Omental fat pad (tissue), 4 donors: Measurements from ENCODE around the gene TET2. TPM values are rescaled to one million over a fixed set of nuclear protein-coding genes. Genes with fewer than 3 reads are reported as not detected.

ENCODE experiments used
- ATAC-seq: fragments of 150-250 bp; one replicate; pipeline ENCODE4 v1.9.1; 2016; ENCODE audit warnings: mild to moderate bottlenecking, moderate library complexity; ENCODE audit not compliant: low FRiP score
- DNase-seq: peaks from one replicate; pipeline ENCODE4 v3.0.0-alpha.2; 2019; ENCODE audit warnings: low spot score
- CTCF ChIP-seq, 3 donors: fragments of 450-650 bp; IDR thresholded peaks; one replicate each; pipeline ENCODE4 v1.5.1; 2016 to 2017; ENCODE audit warnings: antibody characterized with exemption in 3 of 3, mild to moderate bottlenecking in 3 of 3, moderate library complexity in 2 of 3
- total RNA-seq, 4 donors: library from RNA; depleted of rRNA; stranded (reverse); fragments of >200 nt; gene quantifications; one replicate each; pipeline ENCODE4 v1.1.0, GENCODE V29; 2016

TET2 gene
- total RNA-seq, 4 donors from 2014 or later = 17.7 to 36.7 (median 22.1) TPM

- ATAC-seq = peak; percentile 70
- TF ChIP-seq CTCF (IDR thresholded peaks at IDR 0.05) = no peak
- DNase-seq = no peak
These were observed 45.0 kb downstream of the TET2 start for GRCh38 chr4:105191621-105192210.

- no peak for ATAC-seq
- TF ChIP-seq CTCF (IDR thresholded peaks at IDR 0.05) = no peak
- no peak for DNase-seq
These were observed 45.8 kb downstream of the TET2 start for GRCh38 chr4:105192474-105192873.

GRCh38 chr4:105192910-105193309 is 46.2 kb downstream of the TET2 start:
- no peak for ATAC-seq
- no peak for DNase-seq
- TF ChIP-seq CTCF (IDR thresholded peaks at IDR 0.05) = no peak

- ATAC-seq = no peak
- TF ChIP-seq CTCF (IDR thresholded peaks at IDR 0.05) = no peak
- DNase-seq = no peak
These were observed 46.9 kb downstream of the TET2 start for GRCh38 chr4:105193536-105193935.

- TF ChIP-seq CTCF (IDR thresholded peaks at IDR 0.05) = no peak
- ATAC-seq = no peak
- no peak for DNase-seq
These were observed 47.9 kb downstream of the TET2 start for GRCh38 chr4:105194328-105195231.

GRCh38 chr4:105196523-105197145 is 50.0 kb downstream of the TET2 start:
- DNase-seq (no peak), ATAC-seq (no peak)
- TF ChIP-seq CTCF (IDR thresholded peaks at IDR 0.05) = no peak
